Left lung (tissue), 10 donors: ENCODE measurements around the gene RTTN. TPM values are rescaled to one million over a fixed set of nuclear protein-coding genes. Genes with fewer than 3 reads are reported as not detected.

Experiments used
- ATAC-seq: fragments of 200-7000 bp; cut with Tn5 transposase; one replicate; pipeline ENCODE4 v1.9.1; 2020; ENCODE audit warnings: moderate library complexity
- DNase-seq, 4 donors: peaks; one replicate each; pipeline ENCODE4 v3.0.0-alpha.2; 2013 to 2020
- H3K27ac ChIP-seq, 2 donors: fragments of 200-600 bp; sonication (generic) in 1 of 2; one replicate each; pipeline versions ENCODE4 v1.5.0 to v1.8.0; 2020 to 2021
- H3K27me3 ChIP-seq, 2 donors: fragments of 200-600 bp; sonication (generic) in 1 of 2; one replicate each; pipeline versions ENCODE4 v1.5.0 to v1.8.0; 2020 to 2021
- H3K36me3 ChIP-seq, 2 donors: fragments of 200-600 bp; sonication (generic) in 1 of 2; one replicate each; pipeline versions ENCODE4 v1.5.0 to v1.8.0; 2020 to 2021
- H3K4me1 ChIP-seq, 2 donors: fragments of 200-600 bp; one replicate each; pipeline ENCODE4 v1.8.0; 2021
- H3K4me3 ChIP-seq, 2 donors: fragments of 200-600 bp; sonication (generic) in 1 of 2; one replicate each; pipeline versions ENCODE4 v1.5.0 to v1.8.0; 2020 to 2021; ENCODE audit warnings: mild to moderate bottlenecking in 1 of 2
- H3K9me3 ChIP-seq, 2 donors: fragments of 200-600 bp; sonication (generic) in 1 of 2; one replicate each; pipeline versions ENCODE4 v1.5.0 to v1.8.0; 2020 to 2021
- intact Hi-C, 2 donors: fragments of 100-400 bp; cut with DNase I; formaldehyde crosslinking; loops; one replicate each; pipeline versions ENCODE4 v1.11.2 to v1.14.2; 2022
- polyA plus RNA-seq, 6 donors: library from polyadenylated mRNA; unstranded; fragments of 120-200 nt; gene quantifications; one replicate each; pipeline ENCODE4 v1.2.1, GENCODE V29; 2013; ENCODE audit not compliant: insufficient read length in 6 of 6
- total RNA-seq, 2 donors: library from RNA; stranded (reverse); fragmentation: NEBNext Ultra II Directional; extraction: Animal tissue kit (Norgen Biotek cat#: 25700); gene quantifications; one replicate each; pipeline ENCODE4 v1.2.1, GENCODE V29; 2021
- TF ChIP-seq, protein P1 (sequence below), 2 donors: fragments of 200-600 bp; sonication (generic) in 1 of 2; IDR thresholded peaks; one replicate each; pipeline versions ENCODE4 v1.5.0 to v1.8.0; 2021; ENCODE audit warnings: antibody characterized with exemption in 2 of 2
- donor health status: DM: no; HTN: yes; CAD: no.
- donor health status: DM: no; HTN: no; CAD: no.

RTTN gene
- total and polyA plus RNA-seq, 8 donors = 9.8 to 25.4 (median 21.1) TPM

DNA sequence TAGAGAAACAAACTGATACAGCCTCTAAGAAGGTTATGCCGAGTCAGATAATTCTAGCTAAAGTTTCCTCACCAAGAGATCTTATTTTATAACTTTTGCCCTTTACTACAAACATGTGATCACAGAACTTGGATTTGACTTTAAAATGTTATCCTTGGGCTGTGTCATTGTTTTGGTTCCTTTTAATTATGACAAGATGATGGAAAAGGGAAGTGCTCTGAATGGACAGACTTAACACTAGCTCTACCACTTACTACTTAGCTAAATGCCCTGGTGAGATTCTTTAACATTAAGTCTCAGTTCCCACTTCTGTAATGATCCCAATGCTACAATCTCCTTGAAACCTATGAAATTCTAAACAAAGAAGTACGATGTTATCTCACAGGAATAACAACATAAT is 69.9 kb downstream of the RTTN start:
- TF ChIP-seq, protein P1, sequence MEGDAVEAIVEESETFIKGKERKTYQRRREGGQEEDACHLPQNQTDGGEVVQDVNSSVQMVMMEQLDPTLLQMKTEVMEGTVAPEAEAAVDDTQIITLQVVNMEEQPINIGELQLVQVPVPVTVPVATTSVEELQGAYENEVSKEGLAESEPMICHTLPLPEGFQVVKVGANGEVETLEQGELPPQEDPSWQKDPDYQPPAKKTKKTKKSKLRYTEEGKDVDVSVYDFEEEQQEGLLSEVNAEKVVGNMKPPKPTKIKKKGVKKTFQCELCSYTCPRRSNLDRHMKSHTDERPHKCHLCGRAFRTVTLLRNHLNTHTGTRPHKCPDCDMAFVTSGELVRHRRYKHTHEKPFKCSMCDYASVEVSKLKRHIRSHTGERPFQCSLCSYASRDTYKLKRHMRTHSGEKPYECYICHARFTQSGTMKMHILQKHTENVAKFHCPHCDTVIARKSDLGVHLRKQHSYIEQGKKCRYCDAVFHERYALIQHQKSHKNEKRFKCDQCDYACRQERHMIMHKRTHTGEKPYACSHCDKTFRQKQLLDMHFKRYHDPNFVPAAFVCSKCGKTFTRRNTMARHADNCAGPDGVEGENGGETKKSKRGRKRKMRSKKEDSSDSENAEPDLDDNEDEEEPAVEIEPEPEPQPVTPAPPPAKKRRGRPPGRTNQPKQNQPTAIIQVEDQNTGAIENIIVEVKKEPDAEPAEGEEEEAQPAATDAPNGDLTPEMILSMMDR (IDR thresholded peaks at IDR 0.05) = no peak
- intact Hi-C loops = no loop called here
- no peaks in the 10 kb centered on the region for H3K4me1 ChIP-seq
- H3K4me3 ChIP-seq = no peak overlapping the region
- DNase-seq (no peak), ATAC-seq (no peak)
- H3K27ac ChIP-seq = no peak overlapping the region
- H3K36me3 ChIP-seq = peaks cover 0 to 13% of the 10 kb centered on the region in 2 donors
- H3K9me3 ChIP-seq = no peaks in the 10 kb centered on the region
- no peaks in the 10 kb centered on the region for H3K27me3 ChIP-seq

DNA sequence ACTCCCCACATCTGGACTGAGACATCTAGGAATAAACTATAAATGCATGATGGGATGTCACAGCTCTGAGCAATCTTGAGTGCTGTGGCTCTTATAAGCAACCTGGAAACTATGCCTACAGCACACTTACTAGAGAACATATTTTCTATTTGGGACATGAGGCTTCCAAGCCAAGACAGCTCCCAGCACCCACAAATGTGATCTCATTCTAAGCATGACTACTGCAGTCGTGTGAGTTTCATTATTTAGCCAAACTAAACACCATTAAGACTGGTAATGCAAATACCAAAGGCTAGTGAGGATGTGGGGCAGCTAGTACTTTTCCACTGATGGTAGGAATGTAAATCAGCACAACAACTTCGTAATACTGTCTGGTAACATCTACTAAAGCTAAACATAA is 72.5 kb downstream of the RTTN start:
- Histone ChIP-seq H3K4me3 (no peak overlapping the region), H3K27ac (no peak overlapping the region), H3K27me3 (no peaks in the 10 kb centered on the region), H3K9me3 (no peaks in the 10 kb centered on the region), H3K4me1 (no peaks in the 10 kb centered on the region), H3K36me3 (peaks cover 0 to 6% of the 10 kb centered on the region in 2 donors)
- intact Hi-C loops = no loop called here
- ATAC-seq (peak; percentile 76), DNase-seq (no peak)
- TF ChIP-seq, protein P1 (IDR thresholded peaks at IDR 0.05) = no peak

- Histone ChIP-seq H3K4me3 (no peak overlapping the region), H3K36me3 (peaks cover 0 to 6% of the 10 kb centered on the region in 2 donors), H3K27ac (no peak overlapping the region), H3K9me3 (no peaks in the 10 kb centered on the region), H3K27me3 (no peaks in the 10 kb centered on the region), H3K4me1 (no peaks in the 10 kb centered on the region)
- no peak for ATAC-seq
- TF ChIP-seq, protein P1 (IDR thresholded peaks at IDR 0.05) = no peak
- DNase-seq = no peak
- intact Hi-C loops = no loop called here
Observed at GRCh38 chr18:70128271-70128670, 77.2 kb downstream of the RTTN start.

DNA sequence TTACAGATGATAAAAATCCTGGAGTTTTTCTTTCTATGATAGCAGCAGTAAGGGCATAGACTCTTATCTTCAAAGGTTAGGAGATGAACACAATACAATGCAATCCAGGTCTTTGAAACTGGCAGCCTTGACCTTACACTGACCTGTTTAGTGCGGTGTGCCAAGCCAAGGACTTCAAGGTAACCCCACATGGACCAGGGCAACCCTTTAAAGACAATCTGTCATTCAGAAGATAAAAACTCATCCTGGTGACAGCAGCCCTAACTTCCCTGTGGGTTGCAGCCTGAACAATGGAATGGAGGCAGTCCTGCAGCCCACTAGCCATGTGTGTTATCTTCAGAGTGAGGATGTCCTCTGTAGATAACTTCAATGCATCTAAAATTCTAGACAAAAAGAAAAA is 78.1 kb downstream of the RTTN start:
- peaks cover 0 to 6% of the 10 kb centered on the region in 2 donors for H3K36me3 ChIP-seq
- intact Hi-C loops = no loop called here
- ATAC-seq = no peak

DNA sequence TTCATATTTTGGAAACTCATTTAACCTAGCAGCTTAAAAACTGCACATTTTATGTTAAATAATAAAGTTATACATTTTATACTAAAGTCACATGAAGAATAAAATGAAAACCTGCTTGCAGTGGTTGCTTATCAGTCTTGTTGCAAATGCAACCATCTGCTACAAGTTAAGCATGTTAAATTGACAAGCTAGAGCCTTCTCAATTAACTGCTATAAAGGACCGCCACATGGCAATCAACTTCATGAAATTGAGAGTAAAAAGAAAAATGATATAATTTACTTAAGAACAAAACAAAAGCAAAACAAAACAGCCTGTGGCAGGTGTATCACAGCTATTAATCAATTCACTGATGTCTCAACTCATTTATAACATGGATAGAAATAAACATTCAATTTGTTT is 78.7 kb downstream of the RTTN start:
- TF ChIP-seq, protein P1 (IDR thresholded peaks at IDR 0.05) = no peak
- Histone ChIP-seq H3K36me3 (peaks cover 0 to 6% of the 10 kb centered on the region in 2 donors), H3K4me1 (no peaks in the 10 kb centered on the region), H3K4me3 (no peak overlapping the region), H3K27me3 (no peaks in the 10 kb centered on the region), H3K9me3 (no peaks in the 10 kb centered on the region), H3K27ac (no peak overlapping the region)
- ATAC-seq (no peak), DNase-seq (no peak)
- intact Hi-C loops = no loop called here

More for the DNA sequence above, 78.1 kb downstream of the RTTN start:
- no peak overlapping the region for H3K27ac ChIP-seq
- H3K4me3 ChIP-seq = no peak overlapping the region
- no peaks in the 10 kb centered on the region for H3K9me3 ChIP-seq
- H3K4me1 ChIP-seq = no peaks in the 10 kb centered on the region
- DNase-seq = no peak
- TF ChIP-seq, protein P1 (IDR thresholded peaks at IDR 0.05) = no peak
- H3K27me3 ChIP-seq = no peaks in the 10 kb centered on the region
